ENCODE measurements around the gene PDSS2. TPM values are rescaled to one million over a fixed set of nuclear protein-coding genes. Genes with fewer than 3 reads are reported as not detected.

Gene PDSS2
- total RNA-seq, 4 donors from 2014 or later = 6.5 to 9.6 (median 8.8) TPM

DNA sequence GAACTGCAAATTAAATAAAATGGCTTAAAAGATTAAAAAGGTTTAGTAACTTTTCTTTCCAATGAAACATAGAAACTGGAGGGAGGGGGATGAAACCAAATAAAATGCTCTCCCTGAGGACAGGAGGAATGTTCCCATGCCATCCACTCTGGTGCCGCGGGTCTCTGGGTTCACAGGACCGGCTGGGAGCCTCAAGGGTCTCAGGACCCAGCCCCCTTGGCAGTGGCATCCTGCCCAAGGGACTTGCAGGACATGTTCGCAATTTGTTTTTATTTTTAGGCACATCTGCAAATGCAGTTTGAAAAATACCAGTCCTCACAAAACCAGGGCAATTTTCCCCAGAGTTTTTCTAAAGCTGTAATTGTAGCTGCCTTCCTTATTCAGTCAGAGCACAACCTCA is 351.6 kb downstream of the PDSS2 start:
- DNase-seq (ENCODE audit: low spot score) = no peak

DNA sequence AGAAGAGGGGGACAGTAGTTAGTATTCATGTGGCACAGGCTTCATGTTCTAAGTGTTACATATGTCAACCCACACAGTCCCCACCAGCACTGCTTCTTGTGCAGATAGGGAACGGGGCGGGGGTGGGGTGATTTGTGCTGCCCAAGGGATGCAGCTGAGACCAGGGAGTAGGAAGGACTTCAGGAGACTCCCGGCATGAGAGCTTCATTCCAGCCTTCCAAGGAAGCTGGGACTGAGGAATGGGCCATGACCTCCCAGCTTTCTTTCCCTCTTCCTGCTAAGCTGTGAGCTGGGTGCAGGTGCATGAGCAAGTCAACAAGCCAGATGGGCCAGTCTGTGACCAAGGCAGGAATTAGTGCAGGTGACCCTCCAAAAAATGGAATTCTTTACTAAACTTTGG is 353.2 kb downstream of the PDSS2 start:
- ATAC-seq (ENCODE audit: low FRiP score) (no peak), DNase-seq (ENCODE audit: low spot score) (no peak)
- TF ChIP-seq, protein P1, sequence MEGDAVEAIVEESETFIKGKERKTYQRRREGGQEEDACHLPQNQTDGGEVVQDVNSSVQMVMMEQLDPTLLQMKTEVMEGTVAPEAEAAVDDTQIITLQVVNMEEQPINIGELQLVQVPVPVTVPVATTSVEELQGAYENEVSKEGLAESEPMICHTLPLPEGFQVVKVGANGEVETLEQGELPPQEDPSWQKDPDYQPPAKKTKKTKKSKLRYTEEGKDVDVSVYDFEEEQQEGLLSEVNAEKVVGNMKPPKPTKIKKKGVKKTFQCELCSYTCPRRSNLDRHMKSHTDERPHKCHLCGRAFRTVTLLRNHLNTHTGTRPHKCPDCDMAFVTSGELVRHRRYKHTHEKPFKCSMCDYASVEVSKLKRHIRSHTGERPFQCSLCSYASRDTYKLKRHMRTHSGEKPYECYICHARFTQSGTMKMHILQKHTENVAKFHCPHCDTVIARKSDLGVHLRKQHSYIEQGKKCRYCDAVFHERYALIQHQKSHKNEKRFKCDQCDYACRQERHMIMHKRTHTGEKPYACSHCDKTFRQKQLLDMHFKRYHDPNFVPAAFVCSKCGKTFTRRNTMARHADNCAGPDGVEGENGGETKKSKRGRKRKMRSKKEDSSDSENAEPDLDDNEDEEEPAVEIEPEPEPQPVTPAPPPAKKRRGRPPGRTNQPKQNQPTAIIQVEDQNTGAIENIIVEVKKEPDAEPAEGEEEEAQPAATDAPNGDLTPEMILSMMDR (IDR thresholded peaks at IDR 0.05) = no peak

More for the DNA sequence above, 351.6 kb downstream of the PDSS2 start:
- TF ChIP-seq, protein P1 (IDR thresholded peaks at IDR 0.05) = no peak
- ATAC-seq (ENCODE audit: low FRiP score) = no peak

DNA sequence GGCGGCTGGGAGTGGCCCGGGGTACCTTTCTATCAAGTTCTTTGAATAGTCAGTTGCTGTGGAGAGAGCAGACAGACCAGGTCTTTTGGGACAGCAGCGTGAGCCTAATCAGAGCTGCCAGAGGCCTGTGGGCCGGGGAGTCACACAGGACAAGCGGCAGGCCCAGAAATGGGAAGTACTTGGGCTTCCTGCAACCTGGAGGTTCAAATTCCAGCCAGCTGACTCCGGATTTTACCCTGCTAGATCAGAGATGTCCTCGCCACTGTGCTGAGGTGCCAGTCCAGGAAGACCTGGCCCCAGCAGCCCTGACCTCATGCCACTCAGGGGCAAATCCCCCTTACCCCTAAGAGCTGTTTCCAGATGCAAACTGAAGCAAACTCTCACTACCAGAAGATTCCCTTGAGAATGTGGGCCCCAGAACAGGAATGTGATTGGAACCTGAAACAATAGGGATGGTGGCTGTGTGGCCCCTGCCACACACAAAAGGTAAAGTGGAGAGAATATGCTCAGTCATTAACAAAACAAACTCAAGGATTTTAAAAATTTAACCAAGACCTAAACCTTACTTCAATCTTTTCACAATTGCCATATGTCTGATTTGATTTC is 353.8 kb downstream of the PDSS2 start:
- DNase-seq (ENCODE audit: low spot score) = no peak
- TF ChIP-seq, protein P1 (IDR thresholded peaks at IDR 0.05) = no peak
- no peak for ATAC-seq (ENCODE audit: low FRiP score)

DNA sequence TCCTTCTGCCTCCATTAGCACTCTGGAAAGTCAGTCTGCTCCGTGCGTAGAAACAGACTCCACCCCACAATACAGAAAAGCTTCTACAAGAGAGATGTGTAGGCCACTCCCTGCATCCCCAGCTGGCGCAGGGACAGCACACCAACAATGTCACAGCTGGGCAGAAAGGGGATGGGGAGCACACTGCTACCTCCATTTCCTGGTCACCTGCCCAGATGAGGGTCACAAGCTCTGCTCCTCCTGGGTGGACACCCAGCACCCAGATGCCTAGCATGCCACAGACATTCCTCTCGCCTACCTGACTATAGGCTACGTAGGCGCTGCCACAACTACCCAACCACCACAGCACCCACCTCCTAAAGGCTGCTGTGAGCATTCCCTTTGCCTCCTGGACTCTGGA is 356.3 kb downstream of the PDSS2 start:
- ATAC-seq (ENCODE audit: low FRiP score) = no peak
- no peak for DNase-seq (ENCODE audit: low spot score)
- TF ChIP-seq, protein P1 (IDR thresholded peaks at IDR 0.05) = no peak

Small RNA genes lying within 50 kb of the gene (small RNA-seq; reads per million reads assigned to genes)
- gene AL591516.1 (not detected), gene RNU6-1299P (not detected)

Other genes starting within 250 kb of the PDSS2 start
- gene SOBP, start 30.6 kb upstream of the PDSS2 start, total RNA-seq = 1 to 10 TPM; 1.9 to 9.6 (median 4.0) TPM